Measurements from ENCODE around the gene DNMT1.

DNMT1 gene

DNA sequence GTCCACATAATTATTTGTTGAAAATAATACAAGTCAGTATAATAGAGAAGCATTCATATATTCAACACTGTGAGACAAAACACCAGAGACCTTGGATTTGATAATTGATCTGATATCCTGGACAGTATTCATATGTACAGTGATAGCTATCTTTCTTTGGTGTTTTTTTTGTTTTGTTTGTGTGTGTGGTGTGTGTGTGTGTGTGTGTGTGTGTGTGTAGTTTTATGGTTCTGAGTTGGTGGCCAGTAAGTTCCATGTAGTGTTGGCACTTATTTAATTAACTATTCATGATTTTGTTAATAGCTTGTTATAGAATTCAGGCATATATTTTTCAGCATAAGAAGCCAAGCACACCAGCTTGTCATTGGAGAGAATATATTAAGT lies 90.6 kb downstream of the DNMT1 start:
- ATAC-seq = no peak

DNA sequence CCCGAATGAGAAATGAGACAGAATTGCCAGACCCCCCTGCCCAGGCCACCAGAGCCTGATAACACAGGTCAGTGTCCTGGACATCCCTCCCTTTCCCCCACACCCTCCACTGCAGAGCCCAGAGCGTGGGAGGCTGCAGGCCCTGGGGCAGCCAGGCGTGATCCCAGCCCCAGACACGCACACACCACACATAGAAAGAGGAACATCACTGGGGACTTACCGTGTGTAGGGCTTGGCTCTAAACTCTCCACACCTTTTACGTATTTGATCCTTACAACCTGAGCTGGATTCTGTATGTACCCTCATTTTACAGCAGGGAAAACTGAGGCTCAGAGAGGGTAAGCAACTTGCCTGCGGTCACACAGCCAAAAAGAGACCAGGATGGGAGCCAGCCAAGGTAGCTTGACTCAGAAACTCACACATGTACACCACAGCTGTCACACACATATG lies 91.9 kb downstream of the DNMT1 start:
- TF ChIP-seq ZNF8 (CRISPR knock-in tag; IDR thresholded peaks at IDR 0.05) (no peak), ZNF70 (CRISPR knock-in tag; IDR thresholded peaks at IDR 0.05) (no peak), ZC3H10 (CRISPR knock-in tag; IDR thresholded peaks at IDR 0.05) (no peak), ESRRG (CRISPR knock-in tag; IDR thresholded peaks at IDR 0.05) (no peak), ARNTL (CRISPR knock-in tag; IDR thresholded peaks at IDR 0.05; ENCODE audit: borderline replicate concordance, low read depth) (no peak), ZFP30 (CRISPR knock-in tag; IDR thresholded peaks at IDR 0.05) (no peak), ZNF565 (CRISPR knock-in tag; conservative IDR thresholded peaks at IDR 0.05; ENCODE audit: low read depth) (no peak), PPARA (CRISPR knock-in tag; IDR thresholded peaks at IDR 0.05; ENCODE audit: borderline replicate concordance) (no peak), GLIS3 (CRISPR knock-in tag; IDR thresholded peaks at IDR 0.05) (no peak), TCF4 (CRISPR knock-in tag; IDR thresholded peaks at IDR 0.05; ENCODE audit: borderline replicate concordance) (no peak), ZFP3 (CRISPR knock-in tag; IDR thresholded peaks at IDR 0.05) (no peak), SNAI2 (CRISPR knock-in tag; IDR thresholded peaks at IDR 0.05) (no peak), BACH2 (CRISPR knock-in tag; IDR thresholded peaks at IDR 0.05; ENCODE audit: borderline replicate concordance) (no peak)
- TF ChIP-seq, protein P1, sequence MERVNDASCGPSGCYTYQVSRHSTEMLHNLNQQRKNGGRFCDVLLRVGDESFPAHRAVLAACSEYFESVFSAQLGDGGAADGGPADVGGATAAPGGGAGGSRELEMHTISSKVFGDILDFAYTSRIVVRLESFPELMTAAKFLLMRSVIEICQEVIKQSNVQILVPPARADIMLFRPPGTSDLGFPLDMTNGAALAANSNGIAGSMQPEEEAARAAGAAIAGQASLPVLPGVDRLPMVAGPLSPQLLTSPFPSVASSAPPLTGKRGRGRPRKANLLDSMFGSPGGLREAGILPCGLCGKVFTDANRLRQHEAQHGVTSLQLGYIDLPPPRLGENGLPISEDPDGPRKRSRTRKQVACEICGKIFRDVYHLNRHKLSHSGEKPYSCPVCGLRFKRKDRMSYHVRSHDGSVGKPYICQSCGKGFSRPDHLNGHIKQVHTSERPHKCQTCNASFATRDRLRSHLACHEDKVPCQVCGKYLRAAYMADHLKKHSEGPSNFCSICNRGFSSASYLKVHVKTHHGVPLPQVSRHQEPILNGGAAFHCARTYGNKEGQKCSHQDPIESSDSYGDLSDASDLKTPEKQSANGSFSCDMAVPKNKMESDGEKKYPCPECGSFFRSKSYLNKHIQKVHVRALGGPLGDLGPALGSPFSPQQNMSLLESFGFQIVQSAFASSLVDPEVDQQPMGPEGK (CRISPR knock-in tag; IDR thresholded peaks at IDR 0.05; ENCODE audit: borderline replicate concordance) = no peak
- TF ChIP-seq, protein P2, sequence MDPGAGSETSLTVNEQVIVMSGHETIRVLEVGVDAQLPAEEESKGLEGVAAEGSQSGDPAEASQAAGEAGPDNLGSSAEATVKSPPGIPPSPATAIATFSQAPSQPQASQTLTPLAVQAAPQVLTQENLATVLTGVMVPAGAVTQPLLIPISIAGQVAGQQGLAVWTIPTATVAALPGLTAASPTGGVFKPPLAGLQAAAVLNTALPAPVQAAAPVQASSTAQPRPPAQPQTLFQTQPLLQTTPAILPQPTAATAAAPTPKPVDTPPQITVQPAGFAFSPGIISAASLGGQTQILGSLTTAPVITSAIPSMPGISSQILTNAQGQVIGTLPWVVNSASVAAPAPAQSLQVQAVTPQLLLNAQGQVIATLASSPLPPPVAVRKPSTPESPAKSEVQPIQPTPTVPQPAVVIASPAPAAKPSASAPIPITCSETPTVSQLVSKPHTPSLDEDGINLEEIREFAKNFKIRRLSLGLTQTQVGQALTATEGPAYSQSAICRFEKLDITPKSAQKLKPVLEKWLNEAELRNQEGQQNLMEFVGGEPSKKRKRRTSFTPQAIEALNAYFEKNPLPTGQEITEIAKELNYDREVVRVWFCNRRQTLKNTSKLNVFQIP (CRISPR knock-in tag; IDR thresholded peaks at IDR 0.05; ENCODE audit: borderline replicate concordance, low read depth) = no peak
- TF ChIP-seq, protein P3, sequence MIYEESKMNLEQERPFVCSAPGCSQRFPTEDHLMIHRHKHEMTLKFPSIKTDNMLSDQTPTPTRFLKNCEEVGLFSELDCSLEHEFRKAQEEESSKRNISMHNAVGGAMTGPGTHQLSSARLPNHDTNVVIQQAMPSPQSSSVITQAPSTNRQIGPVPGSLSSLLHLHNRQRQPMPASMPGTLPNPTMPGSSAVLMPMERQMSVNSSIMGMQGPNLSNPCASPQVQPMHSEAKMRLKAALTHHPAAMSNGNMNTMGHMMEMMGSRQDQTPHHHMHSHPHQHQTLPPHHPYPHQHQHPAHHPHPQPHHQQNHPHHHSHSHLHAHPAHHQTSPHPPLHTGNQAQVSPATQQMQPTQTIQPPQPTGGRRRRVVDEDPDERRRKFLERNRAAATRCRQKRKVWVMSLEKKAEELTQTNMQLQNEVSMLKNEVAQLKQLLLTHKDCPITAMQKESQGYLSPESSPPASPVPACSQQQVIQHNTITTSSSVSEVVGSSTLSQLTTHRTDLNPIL (CRISPR knock-in tag; IDR thresholded peaks at IDR 0.05; ENCODE audit: low read depth) = no peak
- no peak for ATAC-seq

More for the DNA sequence above, 90.6 kb downstream of the DNMT1 start:
- TF ChIP-seq SNAI2 (CRISPR knock-in tag; IDR thresholded peaks at IDR 0.05) = no peak
- no peak for TF ChIP-seq ARNTL (CRISPR knock-in tag; IDR thresholded peaks at IDR 0.05; ENCODE audit: borderline replicate concordance, low read depth)

DNA sequence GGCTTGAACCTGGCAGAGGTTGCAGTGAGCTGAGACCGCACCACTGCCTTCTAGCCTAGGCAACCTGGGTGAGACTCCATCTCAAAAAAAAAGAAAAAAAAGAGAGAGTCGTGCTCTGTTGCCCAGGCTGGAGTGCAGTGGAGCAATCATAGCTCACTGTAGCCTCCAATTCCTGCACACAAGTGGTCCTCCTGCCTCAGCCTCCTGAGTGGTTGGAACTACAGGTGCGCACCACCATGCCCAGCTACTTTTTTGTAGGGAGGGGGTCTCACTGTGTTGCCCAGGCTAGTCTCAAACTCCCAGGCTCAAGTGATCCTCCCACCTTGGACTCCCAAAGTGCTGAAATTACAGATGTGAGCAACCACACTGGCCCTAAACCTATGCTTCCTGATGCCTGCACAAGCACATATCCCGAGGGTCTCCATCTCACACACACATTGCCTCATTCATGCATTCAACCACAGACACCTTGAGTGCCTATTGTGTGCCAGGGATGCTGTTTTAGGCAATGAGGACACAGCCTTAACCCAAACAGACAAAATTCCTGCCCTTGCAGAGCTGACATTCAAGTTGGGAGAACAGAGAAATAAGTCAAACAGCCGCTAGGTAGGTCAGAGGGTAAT lies 94.5 kb downstream of the DNMT1 start:
- no peak for ATAC-seq
- TF ChIP-seq ZNF8 (CRISPR knock-in tag; IDR thresholded peaks at IDR 0.05) = no peak
- TF ChIP-seq ZNF565 (CRISPR knock-in tag; conservative IDR thresholded peaks at IDR 0.05; ENCODE audit: low read depth) = no peak
- no peak for TF ChIP-seq RARB (CRISPR knock-in tag; IDR thresholded peaks at IDR 0.05)
- no peak for TF ChIP-seq BACH2 (CRISPR knock-in tag; IDR thresholded peaks at IDR 0.05; ENCODE audit: borderline replicate concordance)
- no peak for TF ChIP-seq ZC3H10 (CRISPR knock-in tag; IDR thresholded peaks at IDR 0.05)
- TF ChIP-seq OSR1 (CRISPR knock-in tag; IDR thresholded peaks at IDR 0.05) = no peak
- TF ChIP-seq SNAI2 (CRISPR knock-in tag; IDR thresholded peaks at IDR 0.05) = no peak
- TF ChIP-seq, protein P4, sequence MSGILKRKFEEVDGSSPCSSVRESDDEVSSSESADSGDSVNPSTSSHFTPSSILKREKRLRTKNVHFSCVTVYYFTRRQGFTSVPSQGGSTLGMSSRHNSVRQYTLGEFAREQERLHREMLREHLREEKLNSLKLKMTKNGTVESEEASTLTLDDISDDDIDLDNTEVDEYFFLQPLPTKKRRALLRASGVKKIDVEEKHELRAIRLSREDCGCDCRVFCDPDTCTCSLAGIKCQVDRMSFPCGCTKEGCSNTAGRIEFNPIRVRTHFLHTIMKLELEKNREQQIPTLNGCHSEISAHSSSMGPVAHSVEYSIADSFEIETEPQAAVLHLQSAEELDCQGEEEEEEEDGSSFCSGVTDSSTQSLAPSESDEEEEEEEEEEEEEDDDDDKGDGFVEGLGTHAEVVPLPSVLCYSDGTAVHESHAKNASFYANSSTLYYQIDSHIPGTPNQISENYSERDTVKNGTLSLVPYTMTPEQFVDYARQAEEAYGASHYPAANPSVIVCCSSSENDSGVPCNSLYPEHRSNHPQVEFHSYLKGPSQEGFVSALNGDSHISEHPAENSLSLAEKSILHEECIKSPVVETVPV (CRISPR knock-in tag; IDR thresholded peaks at IDR 0.05) = no peak
- TF ChIP-seq ARNTL (CRISPR knock-in tag; IDR thresholded peaks at IDR 0.05; ENCODE audit: borderline replicate concordance, low read depth) = no peak
- no peak for TF ChIP-seq TOX (CRISPR knock-in tag; IDR thresholded peaks at IDR 0.05; ENCODE audit: borderline replicate concordance)
- no peak for TF ChIP-seq GLIS3 (CRISPR knock-in tag; IDR thresholded peaks at IDR 0.05)
- TF ChIP-seq, protein P2 (CRISPR knock-in tag; IDR thresholded peaks at IDR 0.05; ENCODE audit: borderline replicate concordance, low read depth) = no peak
- no peak for TF ChIP-seq PPARA (CRISPR knock-in tag; IDR thresholded peaks at IDR 0.05; ENCODE audit: borderline replicate concordance)
- TF ChIP-seq ZNF70 (CRISPR knock-in tag; IDR thresholded peaks at IDR 0.05) = no peak
- TF ChIP-seq, protein P1 (CRISPR knock-in tag; IDR thresholded peaks at IDR 0.05; ENCODE audit: borderline replicate concordance) = no peak
- no peak for TF ChIP-seq ESRRG (CRISPR knock-in tag; IDR thresholded peaks at IDR 0.05)

All from SK-N-SH treated with all-trans-retinoic acid at 6 μM for 48 hours (cell line).